GM21381 (cell line): Measurements from ENCODE around the gene DUS1L.
A peak's percentile ranks its signal among the peaks of the same experiment; 100 is the strongest.

Experiments
- ATAC-seq: cut with Tn5 transposase; IDR thresholded peaks from one replicate; pipeline ENCODE4 v1.9.1; 2021; ENCODE audit warnings: mild to moderate bottlenecking, moderate library complexity; ENCODE audit not compliant: unreplicated experiment

Gene DUS1L

DNA sequence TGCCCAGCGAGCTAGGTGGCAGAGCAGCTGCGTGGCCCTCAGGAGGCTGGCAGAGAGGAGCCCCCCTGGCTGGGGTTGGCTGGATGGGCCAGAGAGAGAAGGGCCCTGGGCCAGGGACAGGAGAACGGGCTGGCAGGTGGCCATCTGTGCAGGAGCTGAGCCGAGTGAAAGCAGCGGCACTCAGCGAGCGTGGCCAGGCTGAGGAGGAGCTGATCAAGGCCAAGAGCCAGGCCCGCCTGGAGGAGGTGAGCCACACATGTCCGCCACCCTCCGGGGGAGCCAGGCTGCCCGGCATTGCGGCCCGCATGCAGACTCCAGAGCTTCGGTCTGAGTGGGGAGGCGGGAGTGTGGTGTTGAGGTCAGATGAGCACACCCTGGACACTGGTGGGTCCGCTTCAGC lies 36.2 kb downstream of the DUS1L start:
- no peak for ATAC-seq

DNA sequence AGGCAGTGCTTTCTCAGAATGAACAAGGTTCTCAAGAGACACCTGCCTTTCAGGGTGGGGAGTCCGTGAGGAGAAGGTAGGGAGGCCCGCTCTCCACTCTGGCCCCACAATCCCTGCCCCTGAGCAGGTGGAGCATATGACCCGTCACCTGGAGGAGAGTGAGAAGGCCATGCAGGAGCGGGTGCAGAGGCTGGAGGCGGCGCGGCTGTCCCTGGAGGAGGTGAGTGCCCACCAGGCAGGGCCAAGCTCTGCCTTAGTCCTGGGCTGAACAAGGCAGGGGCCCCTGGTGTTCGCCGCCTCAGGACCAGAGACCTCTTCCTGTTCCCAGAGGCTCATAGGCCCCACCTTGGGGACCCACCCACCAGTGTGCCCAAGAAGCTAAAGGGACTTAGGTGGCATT lies 36.6 kb downstream of the DUS1L start:
- no peak for ATAC-seq

DNA sequence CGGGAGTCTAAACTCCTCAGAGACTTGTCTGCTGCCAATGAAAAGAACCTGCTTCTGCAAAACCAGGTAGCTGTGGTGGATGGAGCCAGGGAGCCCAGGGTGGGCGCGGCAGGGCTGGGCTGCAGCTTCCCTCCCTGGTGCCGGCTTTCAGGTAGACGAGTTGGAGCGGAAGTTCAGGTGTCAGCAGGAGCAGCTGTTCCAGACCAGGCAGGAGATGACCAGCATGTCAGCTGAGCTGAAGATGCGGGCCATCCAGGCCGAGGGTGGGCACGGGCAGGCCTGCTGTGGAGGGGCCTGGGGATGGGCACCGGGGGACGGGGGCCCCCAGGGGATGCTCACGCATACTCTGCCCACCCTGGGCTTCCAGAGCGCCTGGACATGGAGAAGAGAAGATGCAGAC lies 37.4 kb downstream of the DUS1L start:
- no peak for ATAC-seq

DNA sequence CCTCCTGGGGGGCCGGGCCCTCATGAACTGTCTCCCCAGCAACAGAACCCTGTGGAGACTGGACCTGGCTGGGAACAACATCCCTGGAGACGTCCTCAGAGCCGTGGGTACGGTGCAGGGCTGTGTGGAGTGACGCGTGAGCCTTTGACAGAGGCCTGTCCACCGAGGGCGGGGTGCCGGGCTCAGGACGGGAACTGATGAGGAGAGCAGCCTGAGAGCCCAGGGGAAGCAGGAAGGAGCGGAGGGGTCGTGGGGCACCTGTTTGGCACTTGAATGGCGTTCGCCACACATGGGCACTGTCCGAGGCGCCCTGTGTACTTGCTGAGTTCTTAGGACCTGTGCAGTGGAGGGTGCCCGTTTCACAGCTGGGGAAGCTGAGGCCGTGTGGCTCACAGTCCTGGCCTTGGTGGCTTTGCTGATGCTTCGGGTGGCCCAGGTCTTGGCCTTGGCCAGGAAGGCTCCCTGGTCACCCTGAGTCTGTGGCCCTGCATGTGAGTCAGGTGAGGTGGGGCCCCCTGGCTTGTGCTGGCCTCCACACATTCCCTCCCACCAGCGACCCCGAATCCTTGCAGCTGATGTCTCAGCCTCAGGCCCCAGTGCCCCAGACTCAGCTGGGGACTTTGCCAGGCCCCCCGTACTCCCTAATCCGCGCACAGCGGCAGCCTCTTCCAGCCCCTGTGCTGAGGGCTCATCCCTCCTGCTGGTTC lies 40.0 kb downstream of the DUS1L start:
- no peak for ATAC-seq

DNA sequence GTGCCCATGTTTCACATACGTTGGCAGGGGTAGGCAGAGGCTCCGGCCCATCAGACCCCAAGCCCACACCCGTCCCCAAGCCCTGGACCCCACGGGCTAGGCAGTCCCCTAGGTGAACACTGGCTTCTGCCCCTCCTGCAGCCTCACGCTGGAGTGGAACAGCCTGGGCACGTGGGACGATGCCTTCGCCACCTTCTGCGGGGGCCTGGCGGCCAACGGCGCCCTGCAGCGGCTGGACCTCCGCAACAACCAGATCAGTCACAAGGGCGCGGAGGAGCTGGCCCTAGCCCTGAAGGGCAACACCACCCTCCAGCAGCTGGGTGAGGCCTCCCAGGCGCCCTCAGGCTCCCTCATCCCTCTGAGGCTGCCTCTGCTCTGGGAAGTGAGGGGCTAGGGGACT lies 40.7 kb downstream of the DUS1L start:
- ATAC-seq, result no peak

DNA sequence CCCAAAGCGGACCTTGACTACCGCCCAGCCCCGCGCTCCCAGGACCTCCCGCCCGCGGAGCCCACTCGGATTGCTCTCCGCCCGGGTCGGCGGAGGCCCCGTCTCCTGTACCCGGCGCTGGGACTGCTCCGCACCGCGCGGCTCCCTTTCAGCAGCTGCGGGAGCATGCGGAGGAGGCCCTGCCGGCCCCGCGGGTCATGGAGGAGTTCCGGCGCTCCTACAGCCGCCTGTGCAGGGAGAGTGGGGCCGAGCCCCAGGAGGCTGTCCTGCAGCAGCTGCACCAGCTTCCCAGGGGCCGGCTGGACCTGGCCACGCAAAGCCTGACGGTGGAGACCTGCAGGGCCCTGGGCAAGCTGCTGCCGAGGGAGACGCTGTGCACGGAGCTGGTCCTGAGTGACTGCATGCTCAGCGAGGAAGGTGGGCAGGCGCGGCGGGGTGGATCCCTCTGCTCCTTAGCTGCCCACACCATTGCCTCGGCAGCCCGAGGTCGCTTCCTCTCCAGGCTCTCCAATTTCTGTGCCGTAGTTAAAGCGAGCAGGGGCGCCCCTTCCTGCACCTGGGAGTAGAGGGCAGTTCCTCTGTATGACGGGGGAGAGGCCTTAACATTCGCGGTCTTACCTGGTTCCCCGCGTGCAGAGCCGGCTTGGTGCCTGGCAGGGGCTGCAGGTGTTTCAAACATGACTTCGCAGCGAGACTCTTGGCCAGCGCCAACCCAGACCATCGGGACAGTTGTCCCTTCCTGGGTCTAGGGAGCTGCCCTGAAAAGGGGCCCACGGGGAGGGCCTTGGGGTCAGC lies 42.0 kb downstream of the DUS1L start:
- peak; percentile 1 for ATAC-seq

DNA sequence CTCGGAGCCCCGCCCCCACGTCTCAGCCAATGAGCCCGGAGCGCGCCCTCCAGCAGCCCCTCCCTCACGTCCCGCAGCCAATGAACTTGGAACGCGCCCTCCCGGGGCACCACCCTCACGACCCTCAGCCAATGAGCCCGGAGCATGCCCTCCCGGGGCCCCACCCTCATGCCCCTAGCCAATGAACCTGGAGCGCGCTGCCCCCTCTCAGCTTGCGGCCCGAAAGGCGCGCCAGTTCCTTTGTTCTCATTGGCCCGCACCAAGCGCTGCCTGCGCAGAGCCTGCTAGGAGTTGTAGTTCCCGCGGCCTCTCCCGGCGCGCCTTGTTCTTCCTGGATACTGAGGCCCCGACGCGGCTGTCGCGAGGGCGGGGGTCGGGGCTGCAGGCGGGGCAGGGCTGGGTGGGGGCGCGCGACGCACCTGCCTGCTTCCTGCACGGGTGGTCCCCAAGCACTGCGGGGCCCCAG lies 42.6 kb downstream of the DUS1L start, which contains the start of gene LRRC45:
Gene LRRC45 (plus strand): TSS at position 325 of the 466 bp plus-strand sequence. CDS start 339 bp downstream, outside the sequence.
- peak; percentile 85 for ATAC-seq

DNA sequence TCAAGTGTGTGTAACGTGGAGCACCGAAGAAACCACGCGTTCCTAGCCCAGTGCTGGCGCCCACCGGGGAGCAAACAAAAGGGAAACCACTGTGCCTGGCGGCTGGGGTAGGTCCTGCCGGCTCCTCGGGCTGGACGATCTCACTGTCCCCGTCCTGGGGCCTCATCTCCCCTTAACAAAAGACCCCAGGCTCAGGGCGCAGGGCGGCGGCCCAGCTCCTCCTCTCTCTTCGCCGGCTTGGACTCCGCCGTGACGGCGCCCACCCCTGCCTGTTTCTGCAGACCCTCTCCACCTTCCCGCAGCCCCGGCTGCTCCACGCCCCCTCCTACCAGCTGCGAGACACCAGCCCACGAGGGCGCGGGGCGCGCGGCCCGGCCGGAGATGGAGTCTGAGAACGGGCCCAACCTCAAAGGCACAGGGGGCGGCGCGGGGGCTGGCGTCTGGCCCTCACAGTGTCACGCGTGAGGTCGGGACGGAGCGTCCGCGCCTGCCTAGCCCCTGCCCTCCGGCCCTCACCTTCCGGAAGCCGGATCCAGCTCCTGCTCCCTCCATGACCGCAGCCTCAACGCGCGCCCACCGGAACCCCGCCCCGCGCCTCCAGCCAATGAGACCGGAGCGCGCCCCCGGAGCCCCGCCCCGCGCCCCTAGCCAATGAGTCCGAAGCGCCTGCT lies 43.2 kb downstream of the DUS1L start, which contains the start of gene CENPX:
Gene CENPX (minus strand): TSS at position 569 of the 671 bp plus-strand sequence. CDS start 17 bp downstream, at position 552.
- ATAC-seq, result peak; percentile 11

DNA sequence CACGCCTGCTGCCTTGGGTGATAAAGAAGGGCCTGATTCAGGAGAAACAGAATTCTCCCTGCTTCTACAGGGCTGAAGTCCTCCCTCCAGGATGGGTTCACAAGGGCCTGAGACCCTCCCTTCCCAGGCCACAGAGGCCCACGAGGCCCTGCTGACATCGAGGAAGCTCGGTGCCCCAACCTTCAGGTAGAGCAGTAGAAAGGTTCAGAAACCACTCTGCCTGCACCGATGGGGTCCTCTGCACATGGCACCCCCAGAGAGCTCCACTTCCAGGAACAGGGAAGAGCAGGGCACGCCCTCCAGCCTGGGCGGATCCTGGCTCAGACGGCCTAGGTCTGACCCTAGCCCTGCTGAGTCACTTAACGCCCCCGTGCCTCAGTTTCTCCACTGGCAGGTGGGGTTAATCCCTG lies 43.7 kb downstream of the DUS1L start:
- ATAC-seq, result no peak

DNA sequence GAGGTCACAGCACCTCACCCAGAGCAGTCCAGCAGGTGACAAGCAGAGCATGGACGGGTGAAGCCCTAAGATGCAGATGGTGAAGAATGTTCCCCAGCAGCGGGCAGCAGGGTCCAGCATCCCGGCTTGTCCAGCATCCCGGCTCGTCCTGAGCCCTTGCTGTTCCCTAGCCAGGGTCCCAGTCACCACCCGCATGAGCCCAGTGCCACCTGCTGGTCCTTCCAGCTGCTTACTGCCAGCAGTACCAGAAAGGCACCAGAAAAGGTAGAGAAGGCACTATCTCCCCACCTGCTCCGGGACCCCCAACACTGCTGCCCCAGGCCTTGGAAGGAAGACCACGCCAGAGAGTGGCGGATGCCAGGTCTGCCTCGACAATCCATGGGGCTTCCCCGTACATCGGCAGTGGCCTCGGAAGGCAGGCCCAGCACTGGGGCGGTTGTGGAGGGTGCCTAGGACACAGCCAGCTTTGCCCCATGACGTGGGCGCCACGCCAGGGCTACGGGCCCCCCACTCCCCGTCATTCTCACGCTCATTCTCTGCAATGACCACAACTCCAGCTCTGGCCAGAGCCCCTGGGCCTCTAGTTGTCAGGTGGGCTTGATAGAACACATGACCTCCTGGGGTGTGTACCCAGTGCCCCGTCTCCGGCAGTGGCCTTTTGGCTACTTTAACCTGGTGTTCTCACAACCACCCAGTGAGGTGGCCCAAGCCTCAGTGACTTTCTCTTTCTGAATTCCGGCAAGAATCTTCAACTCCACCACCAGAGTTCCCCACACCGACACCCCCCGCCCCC lies 44.3 kb downstream of the DUS1L start:
- no peak for ATAC-seq

DNA sequence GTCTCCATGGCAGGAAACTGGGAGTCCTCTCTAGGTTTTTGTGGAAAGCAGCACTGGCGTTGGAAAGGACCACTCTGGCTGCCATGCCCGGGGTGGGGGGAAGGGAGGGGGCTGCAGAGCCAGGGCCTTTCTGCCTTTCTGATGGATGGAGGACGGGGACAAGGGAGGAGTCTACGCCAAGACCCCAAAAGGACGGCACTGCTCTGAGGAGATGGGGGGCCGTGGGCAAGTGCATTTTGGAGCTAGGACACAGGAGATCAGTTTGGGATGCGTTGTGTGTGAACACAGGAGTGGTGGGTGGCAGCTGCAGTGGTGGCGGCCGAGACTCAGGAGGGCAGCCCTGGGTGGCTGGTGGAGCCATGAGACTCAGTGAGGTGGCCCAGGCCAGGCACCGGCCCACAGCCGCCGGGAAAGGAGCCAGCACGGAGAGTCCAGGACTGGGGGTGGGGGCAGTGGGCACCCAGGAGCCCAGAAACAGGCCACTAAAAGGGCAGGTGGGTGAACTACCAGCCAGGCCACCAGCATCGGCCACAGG lies 45.0 kb downstream of the DUS1L start:
- no peak for ATAC-seq

DNA sequence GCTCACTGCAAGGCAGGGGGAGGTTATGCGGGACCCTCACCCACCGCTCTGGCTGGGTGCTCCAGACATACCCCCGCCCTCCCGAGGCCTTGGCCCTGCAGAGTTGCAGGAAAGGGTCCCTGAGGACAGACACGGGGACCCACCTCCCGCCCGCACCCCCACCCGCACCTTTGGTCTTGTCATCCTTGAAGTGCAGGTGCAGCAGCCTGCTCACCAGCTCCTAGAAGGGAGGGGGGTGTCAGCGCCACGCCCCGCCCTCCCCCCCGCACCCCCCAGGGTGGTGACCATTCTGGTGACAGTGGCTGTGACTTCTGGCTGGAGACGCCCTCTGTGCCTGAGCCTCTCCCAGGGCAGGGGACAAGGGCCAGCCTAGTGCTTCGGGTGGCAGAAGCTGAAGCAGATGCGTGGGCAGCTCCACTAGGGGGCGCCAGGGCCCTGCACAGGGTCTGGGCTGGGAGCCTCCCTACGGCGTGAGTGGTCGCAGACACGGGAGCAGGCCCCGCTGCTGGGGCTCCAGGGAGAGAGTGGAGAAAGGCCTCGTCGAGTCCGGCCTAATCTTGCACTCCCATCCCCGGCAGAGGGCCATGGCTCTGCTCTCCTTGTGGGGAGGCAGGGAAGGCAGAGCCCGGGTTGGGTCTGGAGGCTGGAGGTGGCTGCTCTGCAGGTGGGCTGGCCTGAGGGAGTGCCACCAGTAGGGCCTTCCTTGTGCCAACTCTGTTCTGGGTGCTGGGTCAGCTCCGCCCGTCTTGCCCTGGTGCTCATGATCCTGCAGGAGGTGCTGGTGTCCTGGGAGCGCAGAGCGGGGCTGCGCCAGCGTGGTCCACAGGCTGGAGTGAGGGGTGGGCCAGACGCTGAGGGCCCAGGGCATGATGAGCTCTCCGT lies 45.7 kb downstream of the DUS1L start:
- ATAC-seq, result no peak

DNA sequence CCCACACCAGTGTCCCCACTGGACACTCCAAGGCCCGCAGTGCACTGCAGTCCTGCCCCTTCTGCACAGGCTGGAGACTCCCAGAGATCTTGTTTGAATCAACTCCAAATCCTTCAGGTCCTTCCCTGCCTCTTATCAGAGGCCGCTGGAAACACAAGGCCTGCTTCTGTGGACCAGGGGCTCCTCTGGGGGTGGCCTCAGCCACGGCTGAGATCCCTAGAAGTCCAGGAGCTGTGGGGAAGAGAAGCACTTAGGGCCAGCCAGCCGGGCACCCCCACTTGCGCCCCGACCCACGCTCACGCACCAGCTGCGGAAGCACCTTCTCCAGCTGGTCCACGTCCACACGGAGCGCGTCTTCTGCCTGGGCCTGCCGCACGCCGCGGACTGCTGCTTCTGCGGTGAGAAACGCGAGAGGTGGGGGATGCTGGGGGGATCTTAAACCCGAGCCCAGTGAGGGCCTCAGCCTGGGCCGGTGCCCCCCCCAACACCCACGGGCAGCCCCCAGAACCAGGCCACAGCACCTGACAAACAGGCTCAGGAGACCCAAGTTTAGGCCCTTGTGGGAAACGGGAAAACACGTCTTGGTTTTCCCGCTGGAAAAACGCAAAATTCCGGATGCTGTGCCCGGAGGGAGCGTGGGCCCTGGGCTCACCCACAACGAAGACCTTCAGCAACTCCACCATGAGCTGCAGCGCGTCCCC lies 46.5 kb downstream of the DUS1L start:
- no peak for ATAC-seq

DNA sequence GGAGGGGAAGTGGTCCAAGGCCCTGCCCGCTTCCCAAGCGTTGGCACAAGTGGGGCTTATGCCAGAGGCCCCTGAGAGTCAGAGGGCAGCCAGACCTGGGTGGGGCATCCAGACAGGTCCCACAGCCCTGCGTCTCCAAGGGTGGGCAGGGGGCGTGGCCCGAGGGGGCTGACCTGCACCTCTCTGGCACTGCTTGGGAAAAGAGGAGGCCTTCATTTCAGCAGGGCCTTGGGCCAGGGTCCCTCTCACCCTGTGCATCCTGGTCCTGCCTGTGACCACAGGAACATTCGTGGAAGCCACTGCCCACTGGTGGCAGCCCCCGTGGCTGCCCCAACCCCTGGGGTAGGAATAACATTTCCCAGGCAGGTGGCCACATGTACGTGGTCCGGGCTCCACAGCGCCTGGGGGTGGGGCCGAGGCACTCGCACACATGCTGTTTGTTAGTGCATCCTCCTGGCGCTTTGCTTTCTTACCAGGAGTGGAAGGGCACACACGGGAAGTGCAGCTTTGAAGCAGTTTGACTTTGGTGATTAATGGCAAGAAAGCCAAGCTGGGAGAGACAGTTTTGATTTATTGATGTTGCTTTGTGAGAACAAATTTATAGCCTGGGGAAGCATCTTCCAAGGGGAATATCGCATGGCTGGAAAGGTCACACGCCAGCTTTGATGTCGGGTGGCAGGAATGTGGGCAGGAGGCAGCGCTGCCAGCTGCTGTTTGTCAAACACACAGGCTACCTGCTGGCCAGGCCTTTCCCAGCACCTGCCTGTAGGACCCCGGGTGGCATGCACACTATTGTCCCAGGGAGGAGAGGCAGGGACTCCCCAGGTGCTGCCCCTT lies 47.2 kb downstream of the DUS1L start:
- ATAC-seq, result no peak

DNA sequence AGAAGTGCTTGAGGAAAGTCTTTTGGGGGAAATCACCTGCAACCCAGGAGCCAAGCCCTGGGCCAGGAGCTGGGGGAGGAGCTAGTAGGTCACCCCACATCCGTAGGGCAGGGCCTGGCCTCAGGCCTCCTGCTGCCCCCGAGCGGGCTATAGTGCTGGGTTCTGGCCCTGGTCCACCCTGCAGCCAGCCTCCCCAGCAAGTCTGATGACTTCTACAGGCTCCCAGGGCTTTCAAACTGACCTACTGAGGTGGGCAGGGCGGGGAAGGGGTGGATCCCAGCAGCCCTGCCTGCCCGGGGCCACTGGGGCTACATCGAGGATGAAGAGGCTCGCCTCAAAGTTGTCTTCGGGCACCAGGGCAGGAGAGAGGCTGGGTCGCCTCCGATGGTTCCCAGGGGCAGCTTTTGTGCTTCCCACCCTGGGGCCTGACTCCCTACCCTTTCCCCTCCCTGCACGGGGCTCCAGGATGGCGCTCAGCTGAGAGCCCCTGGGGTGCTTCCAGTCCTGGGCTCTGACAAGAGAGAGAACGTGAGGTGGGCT lies 47.9 kb downstream of the DUS1L start:
- no peak for ATAC-seq

DNA sequence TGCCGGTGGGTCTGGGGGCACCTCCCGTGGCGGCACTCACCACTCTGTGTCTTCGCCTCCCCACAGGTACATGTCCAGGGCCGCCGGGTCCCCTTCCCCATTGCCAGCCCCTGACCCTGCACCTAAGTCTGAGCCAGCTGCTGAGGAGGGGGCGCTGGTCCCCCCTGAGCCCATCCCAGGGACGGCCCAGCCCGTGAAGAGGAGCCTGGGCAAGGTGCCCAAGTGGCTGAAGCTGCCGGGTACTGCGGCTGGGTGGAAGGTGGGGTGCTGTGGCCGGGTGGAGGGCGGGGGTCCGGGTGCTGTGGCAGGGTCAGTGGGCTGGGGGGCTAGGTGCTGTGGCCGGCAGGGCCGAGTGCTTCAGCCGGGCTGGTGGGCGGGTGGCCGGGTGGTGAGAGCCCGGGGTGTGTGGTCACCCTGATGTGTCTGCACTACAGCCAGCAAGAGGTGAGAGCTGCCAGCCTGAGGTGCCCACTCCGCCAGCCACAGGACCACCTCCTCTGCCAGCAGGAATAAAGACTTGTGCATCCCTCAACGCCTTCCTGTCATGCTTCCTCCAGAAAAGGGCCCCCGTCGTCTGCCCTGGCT lies 48.6 kb downstream of the DUS1L start:
- no peak for ATAC-seq
